Common myeloid progenitor, CD34-positive (primary cell): ENCODE results near the gene SLC43A1.

Experiments used
- CTCF ChIA-PET: fragments of 350-600 bp; sonication (Branson Sonifier 250); formaldehyde crosslinking; loops from one replicate; lab custom pipeline; 2021; ENCODE audit warnings: antibody characterized with exemption; lab: Charles Lee
- POLR2A ChIA-PET: fragments of 350-600 bp; sonication (Branson Sonifier 250); formaldehyde crosslinking; loops from one replicate; lab custom pipeline; 2021; ENCODE audit warnings: antibody characterized with exemption; lab: Charles Lee
- DNase-seq, 3 donors: peaks; one replicate each; pipeline versions ENCODE4 v3.0.0 to v3.0.0-alpha.2; 2013
- H3K27ac ChIP-seq, 2 experiments: 1 replicate in 1 of 2; 2 replicates in 1 of 2; pipeline ENCODE4 v1.7.0; 2013; ENCODE audit warnings: inconsistent platforms in 2 of 2, low read length in 2 of 2, mild to moderate bottlenecking in 2 of 2, low read depth in 1 of 2, moderate library complexity in 1 of 2; ENCODE audit not compliant: severe bottlenecking in 2 of 2, insufficient read depth in 1 of 2, poor library complexity in 1 of 2
- H3K27me3 ChIP-seq, 5 experiments: replicated peaks in 2 of 5; 1 replicate in 3 of 5; 2 replicates in 2 of 5; pipeline versions ENCODE4 v1.6.1 to v1.7.0; 2013; ENCODE audit warnings: low read length in 4 of 5, mild to moderate bottlenecking in 2 of 5, moderate library complexity in 2 of 5, inconsistent platforms in 1 of 5; ENCODE audit not compliant: insufficient read depth in 5 of 5, control insufficient read depth in 4 of 5
- H3K36me3 ChIP-seq, 4 experiments: 1 replicate in 2 of 4; 2 replicates in 2 of 4; pipeline versions ENCODE4 v1.6.1 to v1.7.0; 2013; ENCODE audit warnings: low read length in 3 of 4, control low read depth in 1 of 4, mild to moderate bottlenecking in 1 of 4; ENCODE audit not compliant: control insufficient read depth in 4 of 4, insufficient read depth in 4 of 4
- H3K4me1 ChIP-seq, 4 experiments: 1 replicate in 3 of 4; 2 replicates in 1 of 4; pipeline versions ENCODE4 v1.6.1 to v1.7.1; 2013; ENCODE audit warnings: low read length in 3 of 4, mild to moderate bottlenecking in 3 of 4, control low read depth in 1 of 4, inconsistent platforms in 1 of 4, moderate library complexity in 1 of 4; ENCODE audit not compliant: control insufficient read depth in 4 of 4, insufficient read depth in 4 of 4; ENCODE audit errors: control extremely low read depth in 1 of 4
- H3K4me3 ChIP-seq, 7 experiments: 1 replicate in 4 of 7; 2 replicates in 3 of 7; pipeline versions ENCODE4 v1.5.1 to v1.7.0; 2013; ENCODE audit warnings: mild to moderate bottlenecking in 7 of 7, low read length in 6 of 7, moderate library complexity in 6 of 7, inconsistent platforms in 2 of 7, low read depth in 2 of 7, control low read depth in 1 of 7; ENCODE audit not compliant: insufficient read depth in 4 of 7, control insufficient read depth in 1 of 7; ENCODE audit errors: extremely low read depth in 1 of 7
- H3K9me3 ChIP-seq, 5 experiments: 1 replicate in 4 of 5; 2 replicates in 1 of 5; pipeline versions ENCODE4 v1.6.1 to v1.7.1; 2013; ENCODE audit warnings: low read length in 4 of 5, mild to moderate bottlenecking in 2 of 5, inconsistent platforms in 1 of 5, low read depth in 1 of 5, moderate library complexity in 1 of 5; ENCODE audit not compliant: control insufficient read depth in 4 of 5, insufficient read depth in 2 of 5; ENCODE audit errors: control extremely low read depth in 1 of 5
- WGBS: methylation state at CpG from one replicate; pipeline ENCODE4 v1.1.5; 2013; ENCODE audit not compliant: insufficient coverage; 5-methylcytosine and 5-hydroxymethylcytosine counted together

The SLC43A1 gene

DNA sequence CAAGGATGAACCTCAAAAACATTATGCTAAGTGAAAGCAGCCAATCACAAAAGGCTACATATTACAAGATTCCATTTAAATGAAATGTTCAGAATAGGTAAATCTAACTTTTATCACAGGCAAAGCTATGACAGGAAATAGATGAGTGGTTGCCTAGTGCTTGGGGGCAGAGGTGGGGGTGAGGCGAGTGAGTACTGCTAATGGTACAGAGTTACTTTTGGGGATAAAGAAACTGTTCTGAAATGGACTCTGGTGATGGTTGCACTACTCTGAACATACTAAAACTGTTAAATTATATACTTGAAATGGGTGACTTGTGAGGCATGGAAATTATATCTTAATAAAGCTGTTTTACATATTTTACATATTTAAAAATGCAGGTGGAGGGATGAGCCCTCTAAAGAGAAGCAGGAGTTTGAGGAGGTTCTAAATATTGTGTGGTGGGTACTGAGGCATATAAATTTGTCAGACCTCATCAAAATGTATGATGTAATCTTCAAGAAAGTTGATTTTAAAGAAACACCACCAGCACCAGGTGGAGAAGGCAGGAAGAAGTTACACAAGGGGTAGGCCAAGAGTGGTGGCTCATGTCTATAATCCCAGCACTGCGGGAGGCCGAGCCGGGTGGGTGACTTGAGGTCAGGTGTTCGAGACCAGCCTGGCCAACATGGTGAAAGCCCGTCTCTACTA, 3.6 kb downstream of the SLC43A1 start:
- no peak overlapping the region for H3K4me3 ChIP-seq
- H3K27me3 ChIP-seq = no peaks in the 10 kb centered on the region
- 95% methylated on average over 5 of the region's 6 CpGs for WGBS
- POLR2A ChIA-PET = no interaction called here
- H3K4me1 ChIP-seq = peaks cover 4 to 32% (median 26%) of the 10 kb centered on the region in 4 experiments
- peaks cover 0 to 14% (median 4%) of the 10 kb centered on the region in 4 experiments for H3K36me3 ChIP-seq
- CTCF ChIA-PET = interaction anchor here (1.2 to 2.0 kb wide), 6 partner anchors 10 to 129 kb away, joined by 3 to 11 read pairs (median 5); no protein-coding TSS in a partner anchor
- H3K27ac ChIP-seq = no peak overlapping the region
- H3K9me3 ChIP-seq = no peaks in the 10 kb centered on the region
- no peak for DNase-seq

- H3K9me3 ChIP-seq = no peaks in the 10 kb centered on the region
- H3K4me3 ChIP-seq = no peak overlapping the region
- POLR2A ChIA-PET = interaction anchor here (0.7 kb wide), 1 partner anchor 15 kb away, joined by 4 read pairs; no protein-coding TSS in a partner anchor
- peaks cover 5 to 37% (median 12%) of the 10 kb centered on the region in 4 experiments for H3K36me3 ChIP-seq
- WGBS = 99% methylated on average over 6 of the region's 7 CpGs
- CTCF ChIA-PET = interaction anchor here (0.8 to 6.1 kb wide), 4 partner anchors 11 to 19 kb away, joined by 3 to 56 read pairs (median 13); no protein-coding TSS in a partner anchor
- peaks cover 0 to 11% (median 7%) of the 10 kb centered on the region in 4 experiments for H3K4me1 ChIP-seq
- H3K27ac ChIP-seq = no peak overlapping the region
- DNase-seq = no peak
- no peaks in the 10 kb centered on the region for H3K27me3 ChIP-seq
Measured at GRCh38 chr11:57508341-57509170, 6.9 kb downstream of the SLC43A1 start.

DNA sequence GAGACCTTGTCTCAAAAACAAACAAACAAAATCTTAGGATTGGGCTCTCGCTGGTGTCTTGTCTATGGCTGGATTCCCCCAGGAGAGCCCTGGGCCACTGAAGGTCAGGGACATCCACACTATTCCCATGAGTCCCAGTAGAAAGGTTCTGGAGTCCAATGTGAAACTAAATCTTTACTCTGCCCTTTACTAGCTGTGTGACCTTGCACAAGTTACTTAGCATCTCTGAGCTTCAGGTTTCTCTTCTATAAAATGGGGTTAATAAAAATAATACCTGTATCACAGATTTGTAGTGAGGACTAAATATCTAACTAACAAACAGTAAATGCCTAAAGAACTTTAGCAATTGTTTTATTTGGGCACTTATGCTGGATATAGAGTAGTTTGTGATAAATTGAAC, 9.0 kb downstream of the SLC43A1 start:
- DNase-seq = no peak
- no peaks in the 10 kb centered on the region for H3K9me3 ChIP-seq
- CTCF ChIA-PET = interaction anchor here (0.6 to 6.1 kb wide), 11 partner anchors 9 to 1520 kb away, joined by 3 to 56 read pairs (median 4); partner anchors contain the start of gene SLC43A1
- H3K27me3 ChIP-seq = no peaks in the 10 kb centered on the region
- peaks cover 7 to 35% (median 19%) of the 10 kb centered on the region in 4 experiments for H3K36me3 ChIP-seq
- no peak overlapping the region for H3K4me3 ChIP-seq
- no peaks in the 10 kb centered on the region for H3K4me1 ChIP-seq
- POLR2A ChIA-PET = no interaction called here
- H3K27ac ChIP-seq = no peak overlapping the region
- 88% methylated on average over 1 of the region's 1 CpG for WGBS

- ChIA-PET CTCF (interaction anchor here (0.7 to 6.1 kb wide), 9 partner anchors 8 to 47 kb away, joined by 3 to 56 read pairs (median 6); partner anchors contain the start of gene SLC43A1), POLR2A (no interaction called here)
- Histone ChIP-seq H3K9me3 (no peaks in the 10 kb centered on the region), H3K36me3 (peaks cover 7 to 56% (median 29%) of the 10 kb centered on the region in 4 experiments), H3K4me3 (no peak overlapping the region), H3K27me3 (no peaks in the 10 kb centered on the region), H3K27ac (no peak overlapping the region), H3K4me1 (peaks cover 0 to 8% (median 2%) of the 10 kb centered on the region in 4 experiments)
- DNase-seq = no peak
- 100% methylated on average over 4 of the region's 4 CpGs for WGBS
Measured at GRCh38 chr11:57504511-57504910, 11.0 kb downstream of the SLC43A1 start.

GRCh38 chr11:57502870-57503269, 12.6 kb downstream of the SLC43A1 start:
- no peak for DNase-seq
- Histone ChIP-seq H3K27ac (no peak overlapping the region), H3K9me3 (no peaks in the 10 kb centered on the region), H3K36me3 (peaks cover 7 to 63% (median 34%) of the 10 kb centered on the region in 4 experiments), H3K27me3 (no peaks in the 10 kb centered on the region), H3K4me1 (peaks cover 0 to 11% (median 5%) of the 10 kb centered on the region in 4 experiments), H3K4me3 (no peak overlapping the region)
- ChIA-PET CTCF (interaction anchor here (1.2 to 18.0 kb wide), 11 partner anchors 9 to 138 kb away, joined by 3 to 410 read pairs (median 10); partner anchors contain the start of genes SLC43A1 and TIMM10), POLR2A (no interaction called here)

- DNase-seq = no peak
- POLR2A ChIA-PET = no interaction called here
- CTCF ChIA-PET = interaction anchor here (0.8 to 18.0 kb wide), 15 partner anchors 9 to 139 kb away, joined by 3 to 410 read pairs (median 6); partner anchors contain the start of genes SLC43A1 and TIMM10
- Histone ChIP-seq H3K27me3 (no peaks in the 10 kb centered on the region), H3K4me3 (no peak overlapping the region), H3K9me3 (no peaks in the 10 kb centered on the region), H3K4me1 (peaks cover 0 to 11% (median 5%) of the 10 kb centered on the region in 4 experiments), H3K27ac (no peak overlapping the region), H3K36me3 (peaks cover 7 to 66% (median 36%) of the 10 kb centered on the region in 4 experiments)
- WGBS = 100% methylated on average over 3 of the region's 3 CpGs
Measured at GRCh38 chr11:57502376-57502775, 13.1 kb downstream of the SLC43A1 start.
